Ovary (tissue), 10 donors: ENCODE results near the gene UBE4A. TPM values are rescaled to one million over a fixed set of nuclear protein-coding genes. Genes with fewer than 3 reads are reported as not detected.

ENCODE experiments used
- DNase-seq, 5 donors: peaks; one replicate each; pipeline ENCODE4 v3.0.0-alpha.2; 2019 to 2020
- H3K27ac ChIP-seq, 2 donors: fragments of 200-600 bp; one replicate each; pipeline versions ENCODE4 v1.5.1 to v1.8.0; 2019 to 2022
- H3K27me3 ChIP-seq: fragments of 200-600 bp; one replicate; pipeline ENCODE4 v1.8.0; 2022
- H3K36me3 ChIP-seq: fragments of 200-600 bp; sonication (generic); one replicate; pipeline ENCODE4 v1.5.1; 2019
- H3K4me1 ChIP-seq: one replicate; pipeline ENCODE4 v1.8.1; 2013; ENCODE audit warnings: mild to moderate bottlenecking, moderate library complexity; ENCODE audit not compliant: insufficient read depth
- H3K4me3 ChIP-seq: fragments of 200-600 bp; sonication (generic); one replicate; pipeline ENCODE4 v1.5.1; 2017
- H3K9me3 ChIP-seq, 2 donors: fragments of 200-600 bp in 1 of 2; sonication (generic) in 1 of 2; one replicate each; pipeline versions ENCODE4 v1.5.1 to v1.8.1; 2013 to 2019; ENCODE audit warnings: mild to moderate bottlenecking in 1 of 2, moderate library complexity in 1 of 2
- EP300 ChIP-seq: sonication (generic); formaldehyde crosslinking; IDR thresholded peaks from one replicate; pipeline ENCODE4 v1.6.1; 2017; ENCODE audit warnings: antibody characterized with exemption
- POLR2A ChIP-seq: fragments of 450-650 bp; IDR thresholded peaks from one replicate; pipeline ENCODE4 v1.6.1; 2017; ENCODE audit warnings: antibody characterized with exemption, mild to moderate bottlenecking, moderate library complexity
- WGBS, 3 donors: extraction: QIAGEN DNeasy Blood & Tissue Kit in 1 of 3; methylation state at CpG; one replicate each; pipeline versions ENCODE4 v1.1.5 to v1.1.7; 2013 to 2017; 5-methylcytosine and 5-hydroxymethylcytosine counted together
- intact Hi-C, 4 donors: fragments of 100-400 bp; cut with DNase I; formaldehyde crosslinking; loops; one replicate each; pipeline versions ENCODE4 v1.11.0 to v1.15.1; 2022 to 2023
- long read RNA-seq, 3 donors: library from polyadenylated mRNA in 2 of 3; unstranded in 2 of 3; transcript quantifications; one replicate each; pipeline ENCODE4 v2.0.0 and lab custom pipeline, GENCODE V29; 2021 to 2026
- polyA plus RNA-seq, 2 donors: library from polyadenylated mRNA; stranded (reverse); fragments of 200-250 nt in 1 of 2; fragments of 350-450 nt in 1 of 2; fragmentation: Illumina TruSeq in 1 of 2; extraction: RNeasy Lipid Tissue Mini Kit (QIAGEN cat#74804) in 1 of 2; gene quantifications; one replicate each; pipeline ENCODE4 v1.2.3, GENCODE V29; 2013 to 2014
- total RNA-seq, 7 donors: library from RNA; depleted of rRNA in 2 of 7; stranded (reverse); fragments of >200 nt in 2 of 7; fragmentation: NEBNext Ultra II Directional in 3 of 7; extraction: Animal tissue kit (Norgen Biotek cat#: 25700) in 3 of 7; gene quantifications; one replicate each; pipeline versions ENCODE4 v1.1.0 to v1.2.4, GENCODE V29; 2016 to 2023
- TF ChIP-seq, protein P1 (sequence below), 3 donors: fragments of 450-650 bp in 2 of 3; fragments of 200-600 bp in 1 of 3; IDR thresholded peaks; one replicate each; pipeline versions ENCODE4 v1.5.1 to v1.8.0; 2016 to 2022; ENCODE audit warnings: antibody characterized with exemption in 3 of 3, mild to moderate bottlenecking in 1 of 3
- donor health status: DM: no; HTN: no; CAD: no; lungs with moderate emphysema.
- donor health status: DM: no; HTN: no; CAD: no.
- donor health status: Bipolar disorder and iron deficiency.
- donor health status: DM: yes; HTN: yes; CAD: no.
- donor health status: DM: no; HTN: no; CAD: no.
- donor health status: DM: yes; HTN: yes; CAD: no.

The UBE4A gene, protein sequence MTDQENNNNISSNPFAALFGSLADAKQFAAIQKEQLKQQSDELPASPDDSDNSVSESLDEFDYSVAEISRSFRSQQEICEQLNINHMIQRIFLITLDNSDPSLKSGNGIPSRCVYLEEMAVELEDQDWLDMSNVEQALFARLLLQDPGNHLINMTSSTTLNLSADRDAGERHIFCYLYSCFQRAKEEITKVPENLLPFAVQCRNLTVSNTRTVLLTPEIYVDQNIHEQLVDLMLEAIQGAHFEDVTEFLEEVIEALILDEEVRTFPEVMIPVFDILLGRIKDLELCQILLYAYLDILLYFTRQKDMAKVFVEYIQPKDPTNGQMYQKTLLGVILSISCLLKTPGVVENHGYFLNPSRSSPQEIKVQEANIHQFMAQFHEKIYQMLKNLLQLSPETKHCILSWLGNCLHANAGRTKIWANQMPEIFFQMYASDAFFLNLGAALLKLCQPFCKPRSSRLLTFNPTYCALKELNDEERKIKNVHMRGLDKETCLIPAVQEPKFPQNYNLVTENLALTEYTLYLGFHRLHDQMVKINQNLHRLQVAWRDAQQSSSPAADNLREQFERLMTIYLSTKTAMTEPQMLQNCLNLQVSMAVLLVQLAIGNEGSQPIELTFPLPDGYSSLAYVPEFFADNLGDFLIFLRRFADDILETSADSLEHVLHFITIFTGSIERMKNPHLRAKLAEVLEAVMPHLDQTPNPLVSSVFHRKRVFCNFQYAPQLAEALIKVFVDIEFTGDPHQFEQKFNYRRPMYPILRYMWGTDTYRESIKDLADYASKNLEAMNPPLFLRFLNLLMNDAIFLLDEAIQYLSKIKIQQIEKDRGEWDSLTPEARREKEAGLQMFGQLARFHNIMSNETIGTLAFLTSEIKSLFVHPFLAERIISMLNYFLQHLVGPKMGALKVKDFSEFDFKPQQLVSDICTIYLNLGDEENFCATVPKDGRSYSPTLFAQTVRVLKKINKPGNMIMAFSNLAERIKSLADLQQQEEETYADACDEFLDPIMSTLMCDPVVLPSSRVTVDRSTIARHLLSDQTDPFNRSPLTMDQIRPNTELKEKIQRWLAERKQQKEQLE
- total RNA-seq (10 to 100 TPM; 23.7 to 34.7 (median 29.4) TPM), polyA plus RNA-seq (10 to 100 TPM; 12.2 to 28.8 TPM)
- long read RNA-seq, donor 1, full-length matches to known transcripts: 2 of 45 reads
- long read RNA-seq, donor 1, partial matches to known transcripts: 27 of 45 reads
- long read RNA-seq, donor 1, other reads (novel, unspliced or antisense): 16 of 45 reads
- long read RNA-seq, donor 2, full-length matches to known transcripts: 6 of 29 reads
- long read RNA-seq, donor 2, partial matches to known transcripts: 23 of 29 reads
- long read RNA-seq, donor 2, other reads (novel, unspliced or antisense): 0 of 29 reads
- long read RNA-seq, donor 3, full-length matches to known transcripts: 26 of 39 reads
- long read RNA-seq, donor 3, partial matches to known transcripts: 4 of 39 reads
- long read RNA-seq, donor 3, other reads (novel, unspliced or antisense): 9 of 39 reads

DNA sequence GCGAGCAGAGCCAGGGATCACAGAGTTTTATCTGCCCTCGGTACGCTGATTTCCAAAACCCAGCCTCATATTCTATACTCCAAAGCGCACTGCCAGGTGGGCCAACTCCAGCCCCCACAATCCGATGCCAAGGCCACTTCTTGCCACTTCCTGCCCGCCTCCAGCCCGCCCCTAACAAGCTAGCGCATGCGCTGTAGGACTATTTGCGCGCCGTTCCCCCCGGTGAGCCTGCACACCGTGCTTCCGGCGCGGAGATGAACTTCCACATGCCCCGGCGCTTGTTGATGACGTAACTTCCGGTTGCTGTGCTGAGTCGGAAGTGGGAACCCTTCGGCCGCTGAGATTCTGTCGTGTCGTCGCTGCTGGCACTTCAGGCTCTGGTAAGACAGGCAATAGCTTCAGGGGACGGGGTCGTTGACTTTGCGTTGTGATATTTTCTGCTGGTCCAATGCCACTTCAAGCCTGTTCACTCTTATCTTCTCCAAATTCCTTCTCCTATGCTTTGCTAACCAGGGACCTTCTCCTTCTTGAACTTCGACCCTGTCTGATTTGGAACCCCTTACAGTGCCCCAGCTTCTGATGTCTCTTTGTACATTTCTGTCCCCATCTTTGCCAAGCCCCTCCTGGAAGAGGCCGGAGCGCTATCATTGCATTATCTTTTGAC is at the start of gene UBE4A:
TSS of gene UBE4A (plus strand) at position 306 of the 664 bp plus-strand sequence. CDS start 5,481 bp downstream, outside the sequence.
- intact Hi-C loops: no loop called here
- DNase-seq: peak; percentile 94 to 98 (median 95)
- no peaks in the 10 kb centered on the region for H3K36me3 ChIP-seq
- H3K4me3 ChIP-seq: peak within 1 kb of the TSS; percentile 76
- no peaks in the 10 kb centered on the region for H3K27me3 ChIP-seq
- no peaks in the 10 kb centered on the region for H3K9me3 ChIP-seq
- WGBS, 3 donors: 1% methylated on average over 33 of the region's 33 CpGs
- no peak for TF ChIP-seq EP300
- TF ChIP-seq POLR2A: peak; percentile 38
- peaks cover 6% of the 10 kb centered on the region for H3K4me1 ChIP-seq
- H3K27ac ChIP-seq: no peak within 1 kb of the TSS

DNA sequence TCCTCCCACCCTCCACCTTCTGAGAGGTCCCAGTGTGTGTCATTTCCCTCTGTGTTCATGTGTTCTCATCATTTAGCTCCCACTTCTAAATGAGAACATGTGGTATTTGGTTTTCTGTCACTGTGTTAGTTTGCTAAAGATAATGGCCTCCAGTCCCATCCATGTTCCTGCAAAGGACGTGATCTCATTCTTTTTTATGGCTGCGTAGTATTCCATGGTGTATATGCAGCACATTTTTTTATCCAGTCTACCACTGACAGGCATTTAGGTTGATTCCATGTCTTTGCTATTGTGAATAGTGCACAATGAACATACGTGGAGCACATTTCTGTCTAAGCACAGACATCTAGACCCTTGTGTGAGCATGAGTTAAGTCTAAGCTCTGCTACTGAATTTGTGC is 49.1 kb upstream of the UBE4A start:
- DNase-seq: no peak
- no peaks in the 10 kb centered on the region for H3K36me3 ChIP-seq
- no peak overlapping the region for H3K27ac ChIP-seq
- intact Hi-C loops: no loop called here
- no peaks in the 10 kb centered on the region for H3K27me3 ChIP-seq
- no peaks in the 10 kb centered on the region for H3K4me1 ChIP-seq
- H3K4me3 ChIP-seq: no peak overlapping the region
- TF ChIP-seq EP300 (no peak), POLR2A (no peak)
- TF ChIP-seq, protein P1, sequence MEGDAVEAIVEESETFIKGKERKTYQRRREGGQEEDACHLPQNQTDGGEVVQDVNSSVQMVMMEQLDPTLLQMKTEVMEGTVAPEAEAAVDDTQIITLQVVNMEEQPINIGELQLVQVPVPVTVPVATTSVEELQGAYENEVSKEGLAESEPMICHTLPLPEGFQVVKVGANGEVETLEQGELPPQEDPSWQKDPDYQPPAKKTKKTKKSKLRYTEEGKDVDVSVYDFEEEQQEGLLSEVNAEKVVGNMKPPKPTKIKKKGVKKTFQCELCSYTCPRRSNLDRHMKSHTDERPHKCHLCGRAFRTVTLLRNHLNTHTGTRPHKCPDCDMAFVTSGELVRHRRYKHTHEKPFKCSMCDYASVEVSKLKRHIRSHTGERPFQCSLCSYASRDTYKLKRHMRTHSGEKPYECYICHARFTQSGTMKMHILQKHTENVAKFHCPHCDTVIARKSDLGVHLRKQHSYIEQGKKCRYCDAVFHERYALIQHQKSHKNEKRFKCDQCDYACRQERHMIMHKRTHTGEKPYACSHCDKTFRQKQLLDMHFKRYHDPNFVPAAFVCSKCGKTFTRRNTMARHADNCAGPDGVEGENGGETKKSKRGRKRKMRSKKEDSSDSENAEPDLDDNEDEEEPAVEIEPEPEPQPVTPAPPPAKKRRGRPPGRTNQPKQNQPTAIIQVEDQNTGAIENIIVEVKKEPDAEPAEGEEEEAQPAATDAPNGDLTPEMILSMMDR (IDR thresholded peaks at IDR 0.05): no peak
- H3K9me3 ChIP-seq: no peaks in the 10 kb centered on the region
- WGBS, 3 donors: 73 to 87% (median 76%) methylated on average over 3 of the region's 3 CpGs

DNA sequence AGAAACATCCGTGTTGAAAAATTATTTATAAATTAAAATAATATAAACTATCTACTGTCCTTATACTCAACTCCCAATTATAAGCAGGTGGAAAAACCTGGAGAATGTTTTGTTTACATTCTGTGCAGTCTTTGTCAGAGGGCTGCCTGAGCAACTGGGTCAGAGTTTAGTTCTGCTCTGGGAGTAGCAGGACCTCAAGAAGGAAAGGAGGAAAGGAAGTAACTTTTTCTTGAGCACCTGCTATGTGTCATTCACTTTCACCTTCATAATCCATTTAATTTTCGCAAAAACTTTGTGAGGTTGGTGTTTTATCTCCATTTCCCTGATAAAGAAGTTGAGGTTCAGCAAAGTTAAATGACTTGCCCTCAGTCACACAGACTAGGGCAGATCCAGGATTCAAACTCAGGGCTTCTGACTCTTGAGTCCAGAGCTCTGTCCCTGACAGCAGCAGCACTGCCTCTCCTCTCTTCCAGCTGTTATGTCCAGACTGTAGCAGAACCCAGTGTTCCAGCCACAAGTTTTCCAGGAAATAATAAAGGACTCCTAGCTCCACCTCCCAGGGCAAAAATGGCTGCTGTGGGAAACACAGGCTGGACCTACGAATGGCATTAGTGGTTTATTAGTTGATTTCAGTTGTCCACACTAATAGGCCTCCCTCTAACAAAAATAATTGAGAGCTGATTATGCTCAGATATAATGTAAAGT is 48.5 kb upstream of the UBE4A start:
- Histone ChIP-seq H3K27me3 (no peaks in the 10 kb centered on the region), H3K4me1 (no peaks in the 10 kb centered on the region), H3K9me3 (no peaks in the 10 kb centered on the region), H3K36me3 (no peaks in the 10 kb centered on the region), H3K4me3 (no peak overlapping the region), H3K27ac (no peak overlapping the region)
- WGBS, 3 donors: 28 to 49% (median 29%) methylated on average over 3 of the region's 3 CpGs
- TF ChIP-seq, protein P1 (IDR thresholded peaks at IDR 0.05): no peak
- TF ChIP-seq POLR2A: no peak
- TF ChIP-seq EP300: no peak
- intact Hi-C loops: no loop called here
- no peak for DNase-seq

DNA sequence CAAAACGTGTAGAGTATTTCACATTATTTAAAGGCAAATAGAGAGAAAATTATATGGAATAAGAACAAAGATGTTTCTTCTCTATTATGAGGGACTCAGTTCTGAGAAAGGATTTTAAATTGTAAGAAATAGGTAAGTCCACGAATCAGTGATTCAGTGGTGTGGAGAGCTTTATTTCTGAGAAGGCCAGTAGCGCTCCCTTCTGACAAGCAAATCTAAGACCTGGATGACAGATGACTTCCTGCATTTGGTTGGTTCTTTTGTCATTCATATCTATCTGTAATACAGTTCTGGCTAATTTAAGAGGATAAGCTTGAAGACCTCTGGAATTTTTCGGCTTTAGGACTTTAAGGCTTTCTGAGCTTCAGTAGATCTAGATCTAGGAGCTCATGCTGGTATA is 47.9 kb upstream of the UBE4A start:
- no peak overlapping the region for H3K4me3 ChIP-seq
- H3K4me1 ChIP-seq: no peaks in the 10 kb centered on the region
- H3K36me3 ChIP-seq: no peaks in the 10 kb centered on the region
- intact Hi-C loops: no loop called here
- DNase-seq: no peak
- TF ChIP-seq POLR2A (no peak), EP300 (no peak)
- TF ChIP-seq, protein P1 (IDR thresholded peaks at IDR 0.05): no peak
- H3K9me3 ChIP-seq: no peaks in the 10 kb centered on the region
- H3K27ac ChIP-seq: no peak overlapping the region
- H3K27me3 ChIP-seq: no peaks in the 10 kb centered on the region
- WGBS, 3 donors: 62 to 67% (median 64%) methylated on average over 4 of the region's 4 CpGs
